ENCODE results near the gene CCNC.

CCNC gene

GRCh38 chr6:99568103-99568933, at the start of gene CCNC:
Gene CCNC, minus strand, starts transcription at chr6:99568660. Its CDS starts 133 bp downstream, at chr6:99568527.
- peak; percentile 84 to 89 for DNase-seq (ENCODE audit: low read depth in 2 of 2)

GRCh38 chr6:99617131-99617530, 48.7 kb upstream of the CCNC start:
- DNase-seq (ENCODE audit: low read depth in 2 of 2) = no peak

- no peak for DNase-seq (ENCODE audit: low read depth in 2 of 2)
Observed at GRCh38 chr6:99614430-99615186, 46.1 kb upstream of the CCNC start.

- no peak for DNase-seq (ENCODE audit: low read depth in 2 of 2)
Observed at GRCh38 chr6:99613705-99614429, 45.4 kb upstream of the CCNC start.

GRCh38 chr6:99613409-99613704, 44.9 kb upstream of the CCNC start:
- DNase-seq (ENCODE audit: low read depth in 2 of 2) = no peak

GRCh38 chr6:99612551-99613408, 44.3 kb upstream of the CCNC start:
- no peak for DNase-seq (ENCODE audit: low read depth in 2 of 2)

- no peak for DNase-seq (ENCODE audit: low read depth in 2 of 2)
Observed at GRCh38 chr6:99611148-99611547, 42.7 kb upstream of the CCNC start.

- no peak for DNase-seq (ENCODE audit: low read depth in 2 of 2)
Observed at GRCh38 chr6:99609905-99610489, 41.5 kb upstream of the CCNC start.

- no peak for DNase-seq (ENCODE audit: low read depth in 2 of 2)
Observed at GRCh38 chr6:99608886-99609482, 40.5 kb upstream of the CCNC start.

- no peak for DNase-seq (ENCODE audit: low read depth in 2 of 2)
Observed at GRCh38 chr6:99608059-99608885, 39.8 kb upstream of the CCNC start.

GRCh38 chr6:99607416-99608036, 39.1 kb upstream of the CCNC start:
- DNase-seq (ENCODE audit: low read depth in 2 of 2) = no peak

GRCh38 chr6:99606656-99607415, 38.4 kb upstream of the CCNC start, which contains the start of gene PRDM13:
Gene PRDM13, plus strand, starts transcription at chr6:99606833. Its CDS starts 202 bp downstream, at chr6:99607035.
- no peak for DNase-seq (ENCODE audit: low read depth in 2 of 2)

- DNase-seq (ENCODE audit: low read depth in 2 of 2) = no peak
Observed at GRCh38 chr6:99605911-99606655, 37.6 kb upstream of the CCNC start.

GRCh38 chr6:99605074-99605734, 36.7 kb upstream of the CCNC start:
- no peak for DNase-seq (ENCODE audit: low read depth in 2 of 2)

- DNase-seq (ENCODE audit: low read depth in 2 of 2) = no peak
Observed at GRCh38 chr6:99604166-99605073, 36.0 kb upstream of the CCNC start.
